ENCODE results near the gene SPAG5. TPM values are rescaled to one million over a fixed set of nuclear protein-coding genes. Genes with fewer than 3 reads are reported as not detected.

The SPAG5 gene
- total RNA-seq, 1 experiment from 2014 or later = 38.1 TPM

- ChIA-PET CTCF (interaction anchor here (0.6 to 2.0 kb wide), 16 partner anchors 10 to 124 kb away, joined by 3 to 10 read pairs (median 4); partner anchors contain the start of gene PIGS), POLR2A (interaction anchor here (0.9 kb wide), 2 partner anchors 19 to 25 kb away, joined by 3 to 4 read pairs; partner anchors contain the start of gene PIGS)
- Mint-ChIP-seq H3K9me3 (ENCODE audit: unreplicated experiment) (no peaks in the 10 kb centered on the region), H3K4me3 (ENCODE audit: unreplicated experiment) (no peak overlapping the region), H3K27ac (ENCODE audit: low read depth, unreplicated experiment) (no peak overlapping the region), H3K36me3 (ENCODE audit: insufficient read depth, unreplicated experiment) (peaks cover 6% of the 10 kb centered on the region), H3K4me1 (ENCODE audit: insufficient read depth, unreplicated experiment) (peaks cover 11% of the 10 kb centered on the region), H3K27me3 (ENCODE audit: insufficient read depth, unreplicated experiment) (no peaks in the 10 kb centered on the region)
- no TSS peak for BruUV-seq (replicated peaks)
- no peak for DNase-seq (ENCODE audit: unreplicated experiment)
- intact Hi-C loops (cut with micrococcal nuclease) = loop anchor here (10.0 kb wide), 1 partner anchor 212 kb away; the partner anchor contains the start of genes IFT20 and TNFAIP1
- TF ChIP-seq CTCF (IDR thresholded peaks at IDR 0.05; ENCODE audit: unreplicated experiment) = no peak
Observed at GRCh38 chr17:28547096-28547622, 51.7 kb downstream of the SPAG5 start.

GRCh38 chr17:28545787-28546415 is 52.9 kb downstream of the SPAG5 start:
- Mint-ChIP-seq H3K9me3 (ENCODE audit: unreplicated experiment) (no peaks in the 10 kb centered on the region), H3K4me3 (ENCODE audit: unreplicated experiment) (no peak overlapping the region), H3K36me3 (ENCODE audit: insufficient read depth, unreplicated experiment) (peaks cover 6% of the 10 kb centered on the region), H3K4me1 (ENCODE audit: insufficient read depth, unreplicated experiment) (peaks cover 11% of the 10 kb centered on the region), H3K27me3 (ENCODE audit: insufficient read depth, unreplicated experiment) (no peaks in the 10 kb centered on the region), H3K27ac (ENCODE audit: low read depth, unreplicated experiment) (no peak overlapping the region)
- BruUV-seq (replicated peaks) = no TSS peak
- intact Hi-C loops (cut with micrococcal nuclease) = loop anchor here (10.0 kb wide), 1 partner anchor 211 kb away; the partner anchor contains the start of genes IFT20 and TNFAIP1
- POLR2A ChIA-PET = no interaction called here
- no peak for DNase-seq (ENCODE audit: unreplicated experiment)
- no peak for TF ChIP-seq CTCF (IDR thresholded peaks at IDR 0.05; ENCODE audit: unreplicated experiment)
- CTCF ChIA-PET = interaction anchor here (0.5 to 0.6 kb wide), 2 partner anchors 50 to 66 kb away, joined by 3 to 4 read pairs; no protein-coding TSS in a partner anchor

GRCh38 chr17:28545141-28545503 is 53.7 kb downstream of the SPAG5 start:
- no peak for TF ChIP-seq CTCF (IDR thresholded peaks at IDR 0.05; ENCODE audit: unreplicated experiment)
- H3K27ac Mint-ChIP-seq (ENCODE audit: low read depth, unreplicated experiment) = peak overlapping the region; percentile 16
- H3K4me3 Mint-ChIP-seq (ENCODE audit: unreplicated experiment) = no peak overlapping the region
- POLR2A ChIA-PET = interaction anchor here (1.1 kb wide), 1 partner anchor 53 kb away, joined by 3 read pairs; no protein-coding TSS in a partner anchor
- BruUV-seq (replicated peaks) = no TSS peak
- no peaks in the 10 kb centered on the region for H3K27me3 Mint-ChIP-seq (ENCODE audit: insufficient read depth, unreplicated experiment)
- H3K4me1 Mint-ChIP-seq (ENCODE audit: insufficient read depth, unreplicated experiment) = peaks cover 11% of the 10 kb centered on the region
- no peaks in the 10 kb centered on the region for H3K9me3 Mint-ChIP-seq (ENCODE audit: unreplicated experiment)
- no peak for DNase-seq (ENCODE audit: unreplicated experiment)
- peaks cover 6% of the 10 kb centered on the region for H3K36me3 Mint-ChIP-seq (ENCODE audit: insufficient read depth, unreplicated experiment)
- CTCF ChIA-PET = interaction anchor here (0.6 kb wide), 1 partner anchor 1277 kb away, joined by 3 read pairs; no protein-coding TSS in a partner anchor
- intact Hi-C loops (cut with micrococcal nuclease) = loop anchor here (10.0 kb wide), 1 partner anchor 210 kb away; the partner anchor contains the start of genes IFT20 and TNFAIP1

- BruUV-seq (replicated peaks) = no TSS peak
- Mint-ChIP-seq H3K36me3 (ENCODE audit: insufficient read depth, unreplicated experiment) (peaks cover 6% of the 10 kb centered on the region), H3K4me1 (ENCODE audit: insufficient read depth, unreplicated experiment) (peaks cover 11% of the 10 kb centered on the region), H3K27ac (ENCODE audit: low read depth, unreplicated experiment) (peak overlapping the region; percentile 16), H3K27me3 (ENCODE audit: insufficient read depth, unreplicated experiment) (no peaks in the 10 kb centered on the region), H3K9me3 (ENCODE audit: unreplicated experiment) (no peaks in the 10 kb centered on the region), H3K4me3 (ENCODE audit: unreplicated experiment) (no peak overlapping the region)
- TF ChIP-seq CTCF (IDR thresholded peaks at IDR 0.05; ENCODE audit: unreplicated experiment) = no peak
- intact Hi-C loops (cut with micrococcal nuclease) = loop anchor here (5.0 to 10.0 kb wide), 2 partner anchors 210 to 312 kb away; partner anchors contain the start of genes IFT20 and TNFAIP1
- no peak for DNase-seq (ENCODE audit: unreplicated experiment)
- POLR2A ChIA-PET = interaction anchor here (0.7 to 1.1 kb wide), 2 partner anchors 10 to 52 kb away, joined by 3 read pairs; no protein-coding TSS in a partner anchor
- CTCF ChIA-PET = interaction anchor here (0.6 to 2.6 kb wide), 2 partner anchors 50 to 1277 kb away, joined by 3 to 13 read pairs; no protein-coding TSS in a partner anchor
Observed at GRCh38 chr17:28544402-28545140, 54.3 kb downstream of the SPAG5 start.

Data from MCF 10A (cell line).